WTC11 (cell line): Measurements from ENCODE around the gene PPP1CA.

Source experiments
- KAT7 ChIP-seq: sonication (generic); formaldehyde crosslinking; IDR thresholded peaks from 2 replicates; pipeline ENCODE4 v1.8.1; 2023; ENCODE audit warnings: missing genetic modification reagents, mild to moderate bottlenecking, borderline replicate concordance
- OVOL2 ChIP-seq: fragments of 250-450 bp; sonication (Bioruptor Pico); IDR thresholded peaks from 2 replicates; pipeline ENCODE4 v1.9.0; 2021; ENCODE audit warnings: mild to moderate bottlenecking, borderline replicate concordance
- TF ChIP-seq, protein P1 (sequence below): fragments of 200-600 bp; IDR thresholded peaks from 2 replicates; pipeline ENCODE4 v1.8.0; 2022; ENCODE audit warnings: antibody characterized with exemption

DNA sequence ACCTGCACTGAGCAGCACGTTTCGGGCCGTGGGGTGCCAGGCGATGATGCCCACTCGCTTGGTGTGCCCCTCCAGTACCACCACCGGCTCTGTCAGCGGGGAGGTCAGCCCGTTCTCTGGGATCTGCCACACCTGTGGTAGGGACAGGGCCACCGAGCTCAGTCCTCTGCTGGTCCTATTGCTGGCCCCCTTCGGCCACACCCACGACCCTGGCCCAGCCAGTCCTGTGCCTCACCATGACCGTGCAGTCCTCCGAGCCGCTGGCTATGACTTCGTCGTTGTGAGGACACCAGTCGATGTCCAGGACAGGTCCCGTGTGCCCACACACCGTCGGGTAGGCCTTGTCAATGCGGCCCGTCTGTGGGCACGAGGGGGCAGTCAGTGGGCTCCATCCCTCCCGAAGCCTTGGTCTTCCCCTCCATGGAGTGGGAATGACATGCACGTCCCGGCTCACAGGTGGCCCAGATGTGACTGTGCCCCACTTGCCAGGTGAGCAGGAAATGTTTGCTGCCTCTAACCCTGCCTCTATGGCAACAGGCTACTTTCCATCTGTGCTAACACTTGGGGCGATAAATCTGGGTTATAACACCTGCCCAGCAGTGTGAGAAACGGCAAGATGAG, 40.2 kb upstream of the PPP1CA start:
- TF ChIP-seq, protein P1, sequence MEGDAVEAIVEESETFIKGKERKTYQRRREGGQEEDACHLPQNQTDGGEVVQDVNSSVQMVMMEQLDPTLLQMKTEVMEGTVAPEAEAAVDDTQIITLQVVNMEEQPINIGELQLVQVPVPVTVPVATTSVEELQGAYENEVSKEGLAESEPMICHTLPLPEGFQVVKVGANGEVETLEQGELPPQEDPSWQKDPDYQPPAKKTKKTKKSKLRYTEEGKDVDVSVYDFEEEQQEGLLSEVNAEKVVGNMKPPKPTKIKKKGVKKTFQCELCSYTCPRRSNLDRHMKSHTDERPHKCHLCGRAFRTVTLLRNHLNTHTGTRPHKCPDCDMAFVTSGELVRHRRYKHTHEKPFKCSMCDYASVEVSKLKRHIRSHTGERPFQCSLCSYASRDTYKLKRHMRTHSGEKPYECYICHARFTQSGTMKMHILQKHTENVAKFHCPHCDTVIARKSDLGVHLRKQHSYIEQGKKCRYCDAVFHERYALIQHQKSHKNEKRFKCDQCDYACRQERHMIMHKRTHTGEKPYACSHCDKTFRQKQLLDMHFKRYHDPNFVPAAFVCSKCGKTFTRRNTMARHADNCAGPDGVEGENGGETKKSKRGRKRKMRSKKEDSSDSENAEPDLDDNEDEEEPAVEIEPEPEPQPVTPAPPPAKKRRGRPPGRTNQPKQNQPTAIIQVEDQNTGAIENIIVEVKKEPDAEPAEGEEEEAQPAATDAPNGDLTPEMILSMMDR, result no peak
- TF ChIP-seq OVOL2 (CRISPR knock-in tag) (no peak), KAT7 (no peak)
